PC-9 (cell line): ENCODE measurements around the gene PLA2G2C.

Experiments
- EZH2 ChIP-seq: fragments of 200-600 bp; sonication (generic); IDR thresholded peaks from 2 replicates; pipeline ENCODE4 v1.8.0; 2017; ENCODE audit warnings: antibody characterized with exemption, low read depth
- TF ChIP-seq, protein P1 (sequence below): fragments of 200-600 bp; sonication (generic); conservative IDR thresholded peaks from 2 replicates; pipeline ENCODE4 v1.6.1; 2017; ENCODE audit warnings: mixed run types, antibody characterized with exemption, mild to moderate bottlenecking, moderate library complexity

DNA sequence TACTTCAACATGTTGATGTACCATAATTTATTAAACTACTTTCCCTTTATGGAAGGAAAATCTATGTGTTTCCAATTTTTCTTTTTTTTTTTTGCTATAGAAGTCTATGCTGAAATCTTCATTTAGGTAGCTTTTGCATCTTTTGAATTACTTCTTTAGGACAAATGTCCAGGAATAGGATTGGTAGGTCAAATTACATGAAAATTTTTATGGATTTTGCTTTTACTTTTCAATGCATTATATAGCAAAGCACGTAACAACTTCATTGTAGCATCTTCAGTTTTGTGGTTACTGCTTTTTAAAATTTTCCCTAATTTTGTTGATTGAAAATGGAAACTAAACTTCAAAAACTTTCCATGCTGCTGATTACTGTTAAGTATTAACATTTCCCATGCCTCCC lies 12.0 kb upstream of the PLA2G2C start:
- TF ChIP-seq, protein P1, sequence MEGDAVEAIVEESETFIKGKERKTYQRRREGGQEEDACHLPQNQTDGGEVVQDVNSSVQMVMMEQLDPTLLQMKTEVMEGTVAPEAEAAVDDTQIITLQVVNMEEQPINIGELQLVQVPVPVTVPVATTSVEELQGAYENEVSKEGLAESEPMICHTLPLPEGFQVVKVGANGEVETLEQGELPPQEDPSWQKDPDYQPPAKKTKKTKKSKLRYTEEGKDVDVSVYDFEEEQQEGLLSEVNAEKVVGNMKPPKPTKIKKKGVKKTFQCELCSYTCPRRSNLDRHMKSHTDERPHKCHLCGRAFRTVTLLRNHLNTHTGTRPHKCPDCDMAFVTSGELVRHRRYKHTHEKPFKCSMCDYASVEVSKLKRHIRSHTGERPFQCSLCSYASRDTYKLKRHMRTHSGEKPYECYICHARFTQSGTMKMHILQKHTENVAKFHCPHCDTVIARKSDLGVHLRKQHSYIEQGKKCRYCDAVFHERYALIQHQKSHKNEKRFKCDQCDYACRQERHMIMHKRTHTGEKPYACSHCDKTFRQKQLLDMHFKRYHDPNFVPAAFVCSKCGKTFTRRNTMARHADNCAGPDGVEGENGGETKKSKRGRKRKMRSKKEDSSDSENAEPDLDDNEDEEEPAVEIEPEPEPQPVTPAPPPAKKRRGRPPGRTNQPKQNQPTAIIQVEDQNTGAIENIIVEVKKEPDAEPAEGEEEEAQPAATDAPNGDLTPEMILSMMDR, result no peak
- TF ChIP-seq EZH2, result no peak
